HG02678 (cell line): ENCODE data around the gene BAG5.
"Not testable (repeated sequence)": the region's sequence is repeated elsewhere in the genome, so short reads cannot be mapped to it uniquely, and the experiment has no call there.

Experiments
- ATAC-seq: cut with Tn5 transposase; IDR thresholded peaks from one replicate; pipeline ENCODE4 v1.9.1; 2021; ENCODE audit warnings: mild to moderate bottlenecking, moderate library complexity; ENCODE audit not compliant: unreplicated experiment

BAG5 gene

DNA sequence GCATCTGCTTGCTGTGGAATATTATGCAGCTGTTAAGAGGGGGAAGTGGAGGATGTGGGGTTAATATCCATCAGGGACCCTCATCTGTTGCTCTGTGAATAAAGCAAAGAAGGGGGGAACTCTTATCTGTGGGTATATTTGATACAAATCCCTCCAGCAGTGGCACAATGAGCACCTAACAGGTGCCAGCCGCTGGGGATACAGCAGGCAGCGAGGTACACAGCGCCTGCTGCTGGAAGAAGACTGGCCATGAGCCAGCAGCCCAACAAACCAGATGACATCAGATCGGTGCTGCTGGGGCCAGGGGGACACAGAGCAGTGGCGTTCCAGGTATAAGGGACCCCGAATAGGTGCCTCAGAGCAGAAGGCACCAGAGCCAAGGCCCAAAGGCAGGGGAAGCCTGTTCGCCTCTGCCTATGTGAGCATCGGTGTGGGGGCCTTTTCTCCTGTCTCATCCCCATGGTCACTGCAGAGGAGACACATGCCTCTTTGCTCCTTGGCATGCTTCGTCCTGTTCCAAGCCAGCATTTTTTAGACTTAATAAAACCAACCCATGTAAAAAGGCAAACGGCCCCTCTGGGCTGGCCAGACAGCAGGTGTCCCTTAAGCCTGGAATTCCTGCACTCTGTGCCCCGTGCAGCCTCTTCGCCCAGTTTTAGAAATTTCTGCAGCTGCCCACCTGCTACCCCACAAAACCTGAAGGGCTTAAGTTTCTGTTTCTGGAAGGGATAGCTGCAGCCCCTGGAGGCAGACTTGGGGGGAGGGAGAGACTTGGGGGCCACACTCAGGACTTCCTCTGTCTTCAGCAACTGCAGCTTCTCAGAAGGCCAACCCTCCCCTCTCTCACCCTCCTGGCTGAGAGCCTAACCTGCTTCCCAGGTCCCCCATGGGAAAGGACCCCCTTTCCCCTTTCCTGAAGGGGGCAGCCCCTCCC lies 38.2 kb downstream of the BAG5 start:
- no peak for ATAC-seq

DNA sequence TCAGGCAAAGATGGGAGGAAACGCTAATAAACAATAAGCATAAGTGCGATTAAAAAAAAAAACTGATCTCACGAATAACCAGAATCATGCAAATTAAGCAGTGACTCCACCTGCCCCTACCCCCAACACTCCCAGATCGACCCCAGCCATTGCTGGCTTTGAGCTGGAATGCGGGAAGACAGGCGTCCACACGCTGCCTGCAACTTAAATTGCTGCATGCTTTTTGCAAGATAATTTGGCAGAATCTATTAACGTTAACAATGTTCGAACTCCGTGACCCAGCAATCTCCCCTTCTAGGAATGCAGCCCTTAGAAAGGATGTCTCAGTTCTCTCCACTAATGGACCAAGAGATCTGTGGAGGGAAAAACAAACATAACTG lies 38.9 kb downstream of the BAG5 start:
- no peak for ATAC-seq

DNA sequence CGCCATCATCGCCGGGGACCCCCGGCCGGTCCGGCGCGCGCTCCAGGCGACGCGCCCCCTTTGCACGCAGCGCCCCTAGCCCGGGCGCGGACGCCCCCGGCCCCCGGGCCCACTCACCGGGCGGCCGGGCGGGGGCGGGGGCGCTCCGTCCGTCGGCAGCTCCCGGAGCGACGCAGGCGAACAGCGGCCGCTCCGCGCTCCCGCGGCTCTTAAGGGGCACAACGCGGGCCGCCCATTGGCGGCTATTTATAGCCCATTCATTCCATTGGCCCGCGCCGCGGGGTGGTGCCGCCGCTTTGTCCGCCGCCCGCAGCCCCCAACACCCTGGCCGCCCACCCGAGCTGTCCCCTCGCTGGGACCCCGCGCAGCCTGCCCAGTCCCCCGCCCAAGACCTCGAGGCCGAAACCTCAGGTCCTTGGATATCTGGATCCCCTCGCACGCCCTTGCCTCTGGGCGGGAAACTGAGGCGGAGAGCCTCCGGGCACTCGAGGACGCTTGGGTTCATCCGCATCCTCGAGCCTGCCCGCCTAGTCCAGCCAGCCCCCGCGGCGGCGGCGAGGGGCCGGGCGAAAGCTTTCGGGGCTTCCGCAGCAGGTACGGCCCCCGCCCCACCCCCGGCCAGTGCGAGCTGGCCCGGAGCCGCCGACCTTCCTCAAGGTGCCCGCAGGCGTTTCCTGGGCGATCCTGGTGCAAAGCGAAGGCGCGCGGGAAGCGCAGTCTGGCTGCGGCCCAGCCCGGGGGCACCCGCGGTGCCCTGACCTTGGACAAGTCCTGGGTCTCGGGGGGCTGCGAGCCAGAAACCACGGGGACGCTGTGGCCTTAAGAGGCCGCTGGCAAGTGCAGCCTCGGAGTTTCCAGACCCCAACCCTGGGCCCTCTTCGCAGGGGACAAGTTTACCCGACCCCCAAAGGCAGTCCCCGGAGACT lies 39.5 kb downstream of the BAG5 start, which contains the start of gene CKB:
Gene CKB, minus strand, starts transcription at position 182 of the 926 bp plus-strand sequence. CDS start 337 bp downstream, outside the sequence.
- ATAC-seq: no peak

DNA sequence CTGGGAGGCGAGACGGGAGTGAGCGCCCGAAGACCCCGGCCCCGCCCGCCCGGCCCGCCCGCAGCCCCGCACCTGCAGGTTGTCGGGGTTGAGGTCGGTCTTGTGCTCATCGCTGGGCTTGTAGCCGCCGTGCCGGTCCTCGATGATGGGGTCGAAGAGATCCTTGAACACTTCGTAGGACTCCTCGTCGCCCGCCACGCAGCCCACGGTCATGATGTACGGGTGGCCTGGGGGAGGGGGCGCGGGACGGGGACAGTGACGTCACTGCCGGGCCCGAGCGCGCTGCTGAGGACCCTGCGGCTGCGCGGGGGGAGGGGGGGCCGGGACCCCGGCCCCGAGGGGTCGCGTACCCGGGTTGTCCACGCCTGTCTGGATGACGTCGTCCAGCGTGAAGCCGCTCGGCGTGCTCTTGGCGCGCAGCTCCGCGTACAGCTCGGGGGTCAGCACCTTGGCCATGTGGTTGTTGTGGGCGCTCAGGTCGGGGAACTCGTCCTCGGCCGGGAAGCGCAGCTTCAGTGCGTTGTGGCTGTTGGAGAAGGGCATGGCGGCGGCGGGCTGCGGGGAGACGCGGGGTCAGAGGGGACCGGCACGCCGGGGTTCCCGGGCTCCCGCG lies 40.4 kb downstream of the BAG5 start:
- ATAC-seq: no peak

DNA sequence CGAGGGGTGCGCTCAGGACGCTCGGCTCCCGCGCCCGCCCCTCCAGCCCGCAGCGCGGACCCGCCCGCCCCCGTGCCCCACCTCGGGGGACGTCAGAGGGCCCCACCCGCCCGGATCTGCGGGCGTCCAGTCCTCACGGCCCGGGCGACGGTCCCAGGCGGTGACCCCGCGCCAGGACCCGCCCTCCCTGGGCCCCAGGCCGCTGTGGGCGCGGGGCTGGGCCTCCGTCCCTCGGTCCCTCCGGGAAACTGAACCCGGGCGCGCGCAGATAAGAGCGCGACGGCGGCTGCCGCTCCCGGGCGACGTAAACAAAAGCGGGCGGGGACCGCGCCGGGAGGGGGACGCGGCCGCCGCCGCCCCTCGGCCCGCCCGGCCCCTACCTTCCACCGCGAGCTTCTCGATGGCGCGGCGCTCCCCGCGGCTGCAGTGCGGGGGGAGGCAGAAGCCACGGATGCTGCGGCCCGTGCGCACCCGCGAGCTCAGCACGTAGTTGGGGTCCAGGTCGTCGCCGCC lies 41.0 kb downstream of the BAG5 start:
- ATAC-seq: no peak

DNA sequence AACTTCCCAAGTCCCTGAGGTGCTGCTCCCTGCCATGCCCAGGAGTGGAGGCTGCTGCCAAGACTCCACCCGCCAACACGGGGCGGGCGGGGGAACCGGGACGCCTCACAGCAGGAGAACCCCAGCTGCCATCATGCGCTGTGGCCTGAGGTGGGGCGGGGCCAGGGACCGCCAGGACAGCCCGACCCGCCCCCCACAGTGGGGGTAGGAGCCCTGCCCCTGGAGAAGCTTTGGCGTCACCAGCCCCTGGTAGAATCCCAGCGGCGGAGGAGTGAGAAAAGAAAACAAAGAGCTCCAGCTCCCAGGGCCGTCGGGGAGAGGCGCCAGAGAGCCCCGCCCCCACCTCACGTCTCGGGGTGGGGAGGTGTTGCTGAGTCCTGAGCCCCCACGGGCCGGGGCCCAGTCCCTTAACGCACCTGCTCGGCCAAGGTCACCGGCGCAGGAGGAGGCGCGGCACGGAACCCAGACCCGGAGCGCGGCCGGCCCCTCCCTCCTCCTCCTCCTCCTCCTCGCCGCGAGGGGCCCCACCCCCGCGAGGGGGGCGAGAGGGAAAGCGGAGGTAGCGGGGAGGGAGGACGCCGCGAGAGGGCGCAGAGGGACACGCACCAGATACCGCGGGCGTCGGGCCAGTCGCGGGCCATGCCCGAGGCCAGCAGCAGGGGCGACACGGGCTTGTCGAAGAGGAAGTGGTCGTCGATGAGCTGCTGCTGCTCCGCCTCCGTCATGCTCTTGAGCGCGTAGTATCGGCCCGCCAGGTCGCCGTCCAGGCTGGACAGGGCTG lies 41.6 kb downstream of the BAG5 start:
- no peak for ATAC-seq

DNA sequence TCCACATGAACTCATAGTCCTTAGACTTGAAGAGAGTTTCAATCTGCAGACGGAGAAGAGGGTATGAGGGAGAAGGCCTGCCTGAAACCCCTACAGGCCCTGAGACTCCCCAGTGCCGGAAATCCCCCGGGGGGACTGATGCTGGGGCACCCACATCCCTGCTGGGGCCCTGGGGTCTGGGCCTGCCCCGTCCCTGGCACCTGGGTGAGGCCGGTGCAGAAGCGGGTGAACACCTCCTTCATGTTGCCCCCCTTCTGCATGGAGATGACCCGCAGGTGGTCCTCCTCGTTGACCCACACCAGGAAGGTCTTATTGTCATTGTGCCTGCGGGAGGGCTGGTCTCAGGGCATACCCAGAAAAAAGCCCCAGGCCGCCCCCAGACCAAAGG lies 42.2 kb downstream of the BAG5 start:
- ATAC-seq: no peak

DNA sequence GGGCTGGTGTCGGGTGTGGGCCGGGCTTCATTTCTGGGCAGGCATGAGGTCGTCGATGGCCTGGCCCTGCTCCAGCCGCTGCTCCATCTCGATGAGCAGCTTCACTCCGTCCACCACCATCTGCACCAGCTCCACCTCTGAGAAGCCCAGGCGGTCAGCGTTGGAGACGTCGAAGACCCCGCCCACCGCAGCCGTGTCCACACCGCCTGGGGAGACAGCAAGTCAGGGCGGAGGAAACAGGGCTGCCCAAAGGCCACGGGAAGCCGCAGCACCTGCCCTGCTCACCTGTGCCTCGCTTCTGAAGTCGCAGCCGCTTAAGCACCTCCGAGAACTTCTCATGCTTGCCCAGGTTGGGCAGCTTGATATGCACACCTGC lies 42.6 kb downstream of the BAG5 start:
- ATAC-seq: no peak

DNA sequence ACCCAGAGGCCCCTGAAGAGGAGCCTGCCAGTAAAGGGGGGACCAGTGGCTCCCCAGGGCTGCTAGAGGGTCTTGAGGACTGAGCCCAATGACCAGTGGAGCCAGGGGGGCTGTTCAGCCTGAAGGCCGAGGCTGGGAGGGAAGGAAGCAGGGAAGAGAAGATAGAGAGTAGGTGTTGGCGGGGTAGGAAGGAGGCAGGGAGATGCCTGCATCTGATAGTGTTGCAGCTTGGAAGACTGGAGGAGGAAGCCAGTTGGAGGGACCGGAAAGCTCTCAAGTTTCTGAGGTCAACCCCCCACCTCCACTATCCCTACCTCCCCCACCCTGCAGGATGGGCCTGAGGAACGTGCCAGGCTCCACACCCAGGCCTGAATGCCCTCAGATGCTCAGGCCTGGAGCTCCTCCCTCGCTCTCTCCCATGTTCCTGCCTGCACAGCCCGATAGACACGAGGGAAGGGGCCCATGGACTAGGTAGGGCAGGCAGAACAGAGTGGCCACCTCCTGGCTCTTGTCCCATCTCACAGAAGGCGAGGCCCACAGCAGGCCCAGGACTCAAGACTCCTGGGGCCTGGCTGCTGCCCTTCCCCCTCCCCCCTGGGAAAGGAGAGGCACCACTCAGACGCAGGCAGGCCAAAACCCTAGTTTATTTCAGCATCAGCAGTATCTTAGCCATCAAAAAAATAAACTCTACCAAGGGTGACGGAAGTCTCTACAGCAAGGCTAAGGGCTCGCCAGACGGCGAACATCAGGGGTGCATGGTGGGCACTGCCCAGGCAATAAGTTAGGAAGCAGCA lies 43.2 kb downstream of the BAG5 start:
- ATAC-seq: no peak

DNA sequence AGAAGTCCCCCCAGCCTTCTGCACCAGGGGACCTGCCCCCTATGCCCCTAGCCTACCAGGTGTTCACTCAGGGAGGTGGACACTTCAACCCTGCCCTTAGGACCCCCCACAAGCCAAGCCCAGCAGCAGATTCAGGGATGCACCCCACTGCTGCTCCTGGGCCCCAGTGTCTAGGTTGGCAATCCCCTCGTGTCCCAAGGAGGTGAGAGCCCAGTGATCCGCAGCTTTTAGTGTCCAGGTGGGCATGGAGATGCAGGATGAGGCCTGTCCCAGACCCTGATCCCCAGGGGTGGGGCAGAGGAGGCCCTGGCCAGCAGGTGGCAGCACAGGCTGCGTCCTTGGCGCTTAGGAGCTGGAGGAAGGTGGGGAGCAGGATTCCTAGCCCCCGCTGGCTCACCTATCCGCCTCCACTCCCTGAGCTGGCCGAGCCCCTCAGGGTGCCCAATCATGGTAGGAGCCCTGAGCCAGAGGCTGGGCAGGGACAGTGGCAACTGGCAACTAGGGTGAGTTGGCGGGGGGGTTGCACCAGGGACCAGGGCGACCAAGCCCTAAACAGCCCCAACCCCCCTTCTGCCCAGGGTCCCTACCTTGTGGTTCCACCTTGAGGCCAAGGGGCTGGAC lies 43.9 kb downstream of the BAG5 start:
- no peak for ATAC-seq

DNA sequence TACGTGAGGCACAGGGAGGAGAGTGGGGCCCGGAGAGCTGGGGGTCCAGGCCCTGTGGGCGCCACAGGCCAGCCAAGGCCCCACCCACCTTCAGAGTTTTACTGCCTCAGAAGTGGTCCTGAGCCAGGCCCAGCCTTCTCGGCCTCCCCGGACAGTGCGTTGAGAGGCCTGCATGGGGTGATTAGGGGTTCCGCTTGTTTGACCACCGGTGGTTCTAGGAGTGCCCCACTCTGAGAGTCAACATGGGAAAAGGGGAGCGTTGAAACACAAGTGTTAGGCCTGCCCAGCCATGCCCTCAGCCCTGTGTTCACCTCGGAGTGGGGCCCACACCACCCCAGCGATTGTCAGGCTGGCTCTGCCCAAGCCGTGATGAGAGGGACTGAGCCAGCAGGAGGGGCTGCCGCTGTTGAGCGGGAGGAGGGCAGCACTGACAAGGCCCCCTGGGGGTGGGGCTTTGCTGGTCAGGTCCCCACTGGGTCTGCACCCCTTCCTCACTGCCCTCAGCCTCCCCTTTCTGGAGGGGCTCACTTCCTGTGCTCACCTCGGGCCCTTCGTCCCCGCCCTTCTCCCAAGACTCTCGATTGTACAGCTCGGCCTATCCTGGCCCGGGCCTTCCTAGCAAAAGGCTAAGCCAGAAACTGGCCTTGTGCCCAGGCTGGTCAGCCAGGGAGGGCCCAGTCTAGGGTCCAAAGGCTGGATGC lies 44.6 kb downstream of the BAG5 start:
- no peak for ATAC-seq

DNA sequence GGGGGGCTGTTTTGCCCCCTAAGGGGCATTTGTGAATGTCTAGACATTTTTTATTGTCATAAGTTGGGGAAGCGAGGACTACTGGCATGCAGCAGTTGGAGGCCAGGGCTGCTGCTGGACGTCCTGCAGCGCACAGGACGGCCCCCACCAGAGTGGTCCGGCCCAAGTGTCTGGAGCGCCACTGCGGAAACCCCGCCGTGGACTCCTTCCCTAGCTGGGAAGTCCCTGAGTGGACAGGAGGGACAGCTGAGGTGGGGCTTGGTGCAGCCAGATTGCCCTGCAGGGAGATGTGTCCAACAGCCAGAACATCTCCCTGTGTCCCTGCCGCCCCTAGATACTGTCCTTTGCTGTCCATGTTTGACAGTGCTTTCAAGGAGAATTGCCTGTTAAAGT lies 45.3 kb downstream of the BAG5 start:
- ATAC-seq: no peak

DNA sequence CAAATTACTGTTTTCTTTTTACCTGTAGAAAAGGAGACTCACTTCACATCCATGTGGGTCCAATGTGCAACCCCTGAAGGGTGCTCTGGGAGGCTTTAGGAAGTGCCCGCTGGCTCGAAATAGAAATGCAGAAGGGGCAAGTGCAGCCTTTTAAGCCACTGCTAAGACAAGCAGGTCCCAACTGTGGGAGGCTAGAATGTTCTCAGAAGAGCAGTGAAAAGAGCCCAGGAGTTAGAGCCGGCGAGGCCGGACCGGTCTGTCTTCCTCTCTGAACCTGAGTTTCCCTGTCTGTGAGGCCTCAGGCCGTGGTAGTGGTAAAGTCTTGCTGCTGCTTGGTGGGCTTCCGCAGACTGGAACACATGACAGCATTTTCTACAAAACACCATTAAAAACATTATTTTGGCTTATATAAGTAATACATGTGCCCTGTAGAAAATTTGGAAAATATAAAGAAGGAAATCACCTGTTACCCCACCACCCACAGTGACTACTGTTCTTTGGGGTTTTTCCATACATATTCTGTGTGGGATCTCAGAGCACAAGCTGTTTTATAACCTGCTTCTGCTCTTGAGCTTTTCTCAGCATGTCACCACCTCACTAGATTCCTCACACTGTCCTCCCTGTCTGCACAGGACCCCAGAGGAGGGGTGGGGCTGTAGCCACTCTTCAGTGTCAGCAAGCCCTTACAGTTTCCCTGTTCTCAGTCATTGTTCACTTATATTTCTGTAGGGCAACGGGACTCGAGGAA lies 45.9 kb downstream of the BAG5 start:
- no peak for ATAC-seq

DNA sequence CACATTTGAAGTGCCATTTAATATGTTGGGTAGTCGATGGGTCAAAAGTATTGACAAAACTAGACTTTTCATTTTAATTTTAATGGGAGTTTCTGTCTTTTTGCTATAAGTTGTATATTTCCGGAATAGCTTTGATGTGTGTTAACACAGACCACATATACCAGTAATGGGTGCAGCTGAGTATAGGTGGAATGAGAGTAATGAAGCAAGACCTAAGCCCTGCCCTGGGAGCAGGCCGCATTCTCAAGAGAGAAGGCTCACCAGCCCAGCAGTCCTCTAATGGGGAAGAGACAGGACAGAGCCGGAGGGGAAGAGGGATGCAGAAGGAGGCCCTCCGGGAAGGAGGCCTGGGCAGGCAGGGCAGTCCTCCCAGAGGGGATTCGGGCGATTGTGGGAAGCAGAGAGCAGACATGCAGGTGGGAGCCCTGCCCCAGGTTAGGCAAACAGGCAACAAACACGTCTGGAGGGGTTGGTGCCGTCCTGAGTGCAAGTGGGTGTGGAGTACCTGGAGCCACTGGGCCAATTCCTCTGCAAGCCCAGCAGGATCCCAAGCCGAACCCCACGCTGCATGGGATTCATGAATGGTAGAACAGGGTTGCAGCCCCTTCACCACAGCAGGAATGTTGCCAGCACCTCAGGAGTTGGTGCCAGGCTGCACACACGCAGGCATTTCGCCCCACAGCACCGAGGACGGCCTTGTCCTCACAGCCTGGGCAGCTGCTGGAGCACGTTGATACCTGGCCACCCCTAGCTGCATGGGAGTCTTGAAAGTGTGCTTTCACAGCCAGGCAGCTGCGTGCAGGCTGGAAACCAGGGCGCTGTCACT lies 47.6 kb downstream of the BAG5 start:
- no peak for ATAC-seq

DNA sequence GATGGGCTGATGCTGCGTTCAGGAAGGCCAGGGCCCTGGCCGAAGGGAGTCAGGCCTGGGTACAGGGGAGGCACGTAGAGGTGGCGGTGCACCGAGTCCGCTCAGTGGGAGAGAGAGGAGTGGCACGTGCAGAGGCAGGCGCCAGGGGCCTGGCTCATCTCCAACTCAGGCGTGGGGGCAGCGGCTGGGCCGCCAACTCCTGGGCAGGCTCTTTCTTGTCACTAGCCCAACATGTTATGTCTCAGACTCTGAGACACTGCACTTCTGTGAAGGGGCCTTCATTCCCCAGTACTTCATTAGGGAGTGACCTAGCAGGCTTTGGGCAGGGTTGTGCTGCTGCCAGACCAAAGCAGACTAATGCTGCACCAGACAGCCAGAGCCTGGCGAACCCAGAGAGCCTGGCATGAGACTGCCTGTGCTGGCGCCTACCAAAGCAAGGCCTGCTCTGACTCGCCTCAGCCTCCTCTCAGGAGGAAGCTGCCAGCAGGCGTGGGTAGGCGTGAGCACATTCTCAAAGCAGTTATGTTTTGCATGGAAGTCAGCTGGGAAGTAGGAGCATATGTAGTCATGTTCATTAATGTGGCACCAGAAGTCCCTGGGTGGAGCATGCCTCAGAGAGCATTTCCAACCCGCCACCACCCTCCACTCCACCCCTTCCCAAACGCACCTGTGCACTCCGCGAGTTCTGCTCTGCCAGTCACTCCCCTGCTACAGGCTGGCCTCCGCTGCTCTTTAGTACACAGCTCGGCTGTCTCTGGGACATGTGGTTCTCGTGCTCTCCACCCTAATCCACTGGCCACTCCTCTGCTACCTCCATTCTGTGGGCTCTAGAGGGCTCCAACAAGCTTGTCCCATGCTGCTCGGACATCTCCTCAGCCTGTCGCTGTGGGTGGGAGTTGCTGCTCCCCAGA lies 49.5 kb downstream of the BAG5 start:
- ATAC-seq: no peak

DNA sequence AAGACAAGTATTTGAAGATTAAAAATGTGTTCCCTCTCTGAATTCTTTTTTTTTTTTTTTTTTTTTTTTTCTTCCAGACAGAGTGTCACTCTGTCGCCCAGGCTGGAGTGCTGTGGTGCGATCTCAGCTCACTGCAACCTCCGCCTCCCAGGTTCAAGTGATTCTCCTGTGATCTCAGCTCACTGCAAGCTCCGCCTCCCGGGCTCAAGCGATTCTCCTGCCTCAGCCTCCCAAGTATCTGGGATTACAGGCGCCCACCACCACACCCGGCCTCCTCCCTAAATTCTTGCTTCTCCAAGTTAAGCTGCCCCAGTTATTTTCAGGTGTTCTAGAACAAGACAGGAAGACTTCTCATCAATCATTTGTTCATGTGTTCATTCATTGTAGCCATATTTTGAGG lies 50.3 kb downstream of the BAG5 start:
- ATAC-seq: not testable (repeated sequence)
